Prostate gland (tissue), 2 donors: Measurements from ENCODE around the gene COLQ. TPM values are rescaled to one million over a fixed set of nuclear protein-coding genes. Genes with fewer than 3 reads are reported as not detected.
"Not testable (repeated sequence)": the region's sequence is repeated elsewhere in the genome, so short reads cannot be mapped to it uniquely, and the experiment has no call there.

Experiments used
- DNase-seq: peaks from one replicate; pipeline ENCODE4 v3.0.0-alpha.2; 2019; ENCODE audit warnings: low spot score
- H3K27ac ChIP-seq, 2 donors: fragments of 200-600 bp; sonication (generic); 2 replicates each; pipeline ENCODE4 v1.5.1; 2017 to 2019
- H3K27me3 ChIP-seq: fragments of 200-600 bp; sonication (generic); replicated peaks from 2 replicates; pipeline ENCODE4 v1.5.1; 2019; ENCODE audit not compliant: insufficient read depth
- H3K36me3 ChIP-seq, 2 donors: fragments of 200-600 bp; sonication (generic); 1 replicate in 1 of 2; 2 replicates in 1 of 2; pipeline versions ENCODE4 v1.5.1 to v1.8.1; 2017 to 2019
- H3K4me1 ChIP-seq: fragments of 200-600 bp; sonication (generic); replicated peaks from 2 replicates; pipeline ENCODE4 v1.5.1; 2019
- H3K4me3 ChIP-seq, 2 donors: fragments of 200-600 bp; sonication (generic); 2 replicates each; pipeline ENCODE4 v1.5.1; 2017 to 2019
- H3K9me3 ChIP-seq: fragments of 200-600 bp; sonication (generic); 2 replicates; pipeline ENCODE4 v1.5.1; 2017
- CTCF ChIP-seq, 4 experiments: fragments of 200-600 bp in 2 of 4; fragments of 450-650 bp in 2 of 4; sonication (generic) in 2 of 4; IDR thresholded peaks; 1 replicate in 3 of 4; 2 replicates in 1 of 4; pipeline ENCODE4 v1.5.1; 2016 to 2019; ENCODE audit warnings: antibody characterized with exemption in 4 of 4, mild to moderate bottlenecking in 2 of 4, moderate library complexity in 2 of 4
- POLR2A ChIP-seq: fragments of 450-650 bp; IDR thresholded peaks from one replicate; pipeline ENCODE4 v1.6.1; 2016; ENCODE audit warnings: antibody characterized with exemption, mild to moderate bottlenecking
- POLR2AphosphoS5 ChIP-seq: sonication (generic); formaldehyde crosslinking; IDR thresholded peaks from one replicate; pipeline ENCODE4 v1.6.1; 2017; ENCODE audit warnings: antibody characterized with exemption
- WGBS: methylation state at CpG from one replicate; pipeline ENCODE4 v1.1.5; 2018; 5-methylcytosine and 5-hydroxymethylcytosine counted together
- intact Hi-C: fragments of 100-400 bp; cut with DNase I; formaldehyde crosslinking; loops from one replicate; pipeline ENCODE4 v1.14.2; 2022
- total RNA-seq, 2 donors: library from RNA; depleted of rRNA; stranded (reverse); fragments of >200 nt; gene quantifications; one replicate each; pipeline ENCODE4 v1.1.0, GENCODE V29; 2016

COLQ gene
- total RNA-seq, 2 donors from 2014 or later: 0.87 to 3.9 TPM

- Histone ChIP-seq H3K9me3 (no peaks in the 10 kb centered on the region), H3K4me3 (no peak overlapping the region), H3K27me3 (no peaks in the 10 kb centered on the region), H3K4me1 (peaks cover 2% of the 10 kb centered on the region), H3K27ac (no peak overlapping the region), H3K36me3 (no peaks in the 10 kb centered on the region)
- TF ChIP-seq CTCF (IDR thresholded peaks at IDR 0.05): no peak
- TF ChIP-seq POLR2AphosphoS5: no peak
- TF ChIP-seq POLR2A: no peak
- no peak for DNase-seq
- 86% methylated on average over 4 of the region's 4 CpGs for WGBS
- intact Hi-C loops: no loop called here
Observed at GRCh38 chr3:15420871-15421270, 100.6 kb downstream of the COLQ start.

GRCh38 chr3:15410966-15411365 lies 110.5 kb downstream of the COLQ start:
- H3K9me3 ChIP-seq, H3K4me3 ChIP-seq, H3K36me3 ChIP-seq, intact Hi-C loops, DNase-seq, H3K27ac ChIP-seq, H3K27me3 ChIP-seq, H3K4me1 ChIP-seq: not testable (repeated sequence)
- WGBS: 96% methylated on average over 7 of the region's 7 CpGs

GRCh38 chr3:15409774-15410173 lies 111.7 kb downstream of the COLQ start:
- no peak overlapping the region for H3K27ac ChIP-seq
- no peak overlapping the region for H3K4me3 ChIP-seq
- TF ChIP-seq POLR2A: no peak
- TF ChIP-seq POLR2AphosphoS5: no peak
- no peak for TF ChIP-seq CTCF (IDR thresholded peaks at IDR 0.05)
- 97% methylated on average over 2 of the region's 2 CpGs for WGBS
- H3K4me1 ChIP-seq: no peaks in the 10 kb centered on the region
- intact Hi-C loops: loop anchor here (10.0 kb wide), 1 partner anchor 205 kb away; the partner anchor contains the start of gene CAPN7
- H3K27me3 ChIP-seq: no peaks in the 10 kb centered on the region
- DNase-seq: no peak
- no peaks in the 10 kb centered on the region for H3K36me3 ChIP-seq
- H3K9me3 ChIP-seq: no peaks in the 10 kb centered on the region

GRCh38 chr3:15409239-15409638 lies 112.3 kb downstream of the COLQ start:
- Histone ChIP-seq H3K27me3 (no peaks in the 10 kb centered on the region), H3K4me1 (no peaks in the 10 kb centered on the region), H3K27ac (no peak overlapping the region), H3K9me3 (no peaks in the 10 kb centered on the region), H3K36me3 (no peaks in the 10 kb centered on the region), H3K4me3 (no peak overlapping the region)
- no peak for DNase-seq
- TF ChIP-seq CTCF (IDR thresholded peaks at IDR 0.05): no peak
- TF ChIP-seq POLR2AphosphoS5: no peak
- no peak for TF ChIP-seq POLR2A
- 77% methylated on average over 3 of the region's 3 CpGs for WGBS
- intact Hi-C loops: loop anchor here (10.0 kb wide), 1 partner anchor 204 kb away; the partner anchor contains the start of gene CAPN7

GRCh38 chr3:15405448-15406050 lies 116.0 kb downstream of the COLQ start:
- H3K4me3 ChIP-seq: no peak overlapping the region
- intact Hi-C loops: loop anchor here (10.0 kb wide), 1 partner anchor 201 kb away; the partner anchor contains the start of gene CAPN7
- peak in 3 of 4 experiments; percentile 53 to 60 (median 58) for TF ChIP-seq CTCF (IDR thresholded peaks at IDR 0.05)
- no peak for TF ChIP-seq POLR2AphosphoS5
- 54% methylated on average over 3 of the region's 3 CpGs for WGBS
- no peaks in the 10 kb centered on the region for H3K4me1 ChIP-seq
- no peaks in the 10 kb centered on the region for H3K9me3 ChIP-seq
- DNase-seq: peak; percentile 18
- H3K27me3 ChIP-seq: no peaks in the 10 kb centered on the region
- H3K36me3 ChIP-seq: no peaks in the 10 kb centered on the region
- H3K27ac ChIP-seq: no peak overlapping the region
